IPS-18c (cell line): Measurements from ENCODE around the gene SEMA6C.
"Not testable (repeated sequence)": the region's sequence is repeated elsewhere in the genome, so short reads cannot be mapped to it uniquely, and the experiment has no call there.

Source experiments
- H3K4me3 ChIP-seq: 2 replicates; pipeline ENCODE4 v1.7.0; 2013; ENCODE audit warnings: low read depth, mild to moderate bottlenecking, low read length, moderate library complexity; ENCODE audit not compliant: insufficient read depth
- H3K9me3 ChIP-seq: one replicate; pipeline ENCODE4 v1.6.1; 2013; ENCODE audit warnings: mild to moderate bottlenecking, low read length, moderate library complexity; ENCODE audit not compliant: control insufficient read depth, insufficient read depth

Gene SEMA6C, protein sequence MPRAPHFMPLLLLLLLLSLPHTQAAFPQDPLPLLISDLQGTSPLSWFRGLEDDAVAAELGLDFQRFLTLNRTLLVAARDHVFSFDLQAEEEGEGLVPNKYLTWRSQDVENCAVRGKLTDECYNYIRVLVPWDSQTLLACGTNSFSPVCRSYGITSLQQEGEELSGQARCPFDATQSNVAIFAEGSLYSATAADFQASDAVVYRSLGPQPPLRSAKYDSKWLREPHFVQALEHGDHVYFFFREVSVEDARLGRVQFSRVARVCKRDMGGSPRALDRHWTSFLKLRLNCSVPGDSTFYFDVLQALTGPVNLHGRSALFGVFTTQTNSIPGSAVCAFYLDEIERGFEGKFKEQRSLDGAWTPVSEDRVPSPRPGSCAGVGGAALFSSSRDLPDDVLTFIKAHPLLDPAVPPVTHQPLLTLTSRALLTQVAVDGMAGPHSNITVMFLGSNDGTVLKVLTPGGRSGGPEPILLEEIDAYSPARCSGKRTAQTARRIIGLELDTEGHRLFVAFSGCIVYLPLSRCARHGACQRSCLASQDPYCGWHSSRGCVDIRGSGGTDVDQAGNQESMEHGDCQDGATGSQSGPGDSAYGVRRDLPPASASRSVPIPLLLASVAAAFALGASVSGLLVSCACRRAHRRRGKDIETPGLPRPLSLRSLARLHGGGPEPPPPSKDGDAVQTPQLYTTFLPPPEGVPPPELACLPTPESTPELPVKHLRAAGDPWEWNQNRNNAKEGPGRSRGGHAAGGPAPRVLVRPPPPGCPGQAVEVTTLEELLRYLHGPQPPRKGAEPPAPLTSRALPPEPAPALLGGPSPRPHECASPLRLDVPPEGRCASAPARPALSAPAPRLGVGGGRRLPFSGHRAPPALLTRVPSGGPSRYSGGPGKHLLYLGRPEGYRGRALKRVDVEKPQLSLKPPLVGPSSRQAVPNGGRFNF

DNA sequence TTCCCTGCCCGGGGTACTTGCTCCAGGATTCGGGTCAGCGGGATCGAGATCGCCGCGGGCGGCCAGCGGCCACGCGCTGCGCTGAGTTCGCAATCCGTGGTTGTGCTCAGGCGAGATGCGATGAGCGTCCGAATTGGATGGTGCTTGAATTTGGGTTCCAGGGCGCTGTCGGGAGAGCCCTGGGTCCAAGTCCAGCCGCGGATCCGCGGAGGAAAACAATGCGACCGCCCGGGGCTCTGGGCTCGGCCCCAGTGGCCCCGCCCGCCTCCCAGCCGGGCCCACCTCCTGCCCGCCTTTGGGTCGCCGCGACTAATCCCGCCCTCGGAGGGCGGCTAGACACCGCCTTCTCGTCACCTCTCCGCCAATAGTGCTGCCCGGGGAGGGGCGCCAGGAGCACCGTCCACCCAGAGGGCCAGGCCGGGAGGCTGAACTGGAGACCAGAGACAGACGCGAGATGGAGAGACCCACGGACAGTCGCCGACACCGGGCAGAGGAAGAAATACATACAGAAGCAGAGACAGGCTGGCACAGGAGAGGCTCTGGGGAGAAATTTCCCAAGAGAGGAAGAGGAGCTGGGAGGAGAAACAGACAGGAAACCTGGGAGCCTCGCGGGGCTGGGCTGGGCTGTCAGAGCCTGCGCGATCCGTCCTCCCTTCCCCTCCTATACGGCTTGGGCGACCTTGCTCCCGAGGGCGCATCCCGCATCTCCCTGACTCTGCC lies at the start of gene SEMA6C:
TSS of gene SEMA6C (minus strand) at position 220 of the 720 bp plus-strand sequence. CDS start 4,010 bp downstream, outside the sequence.
- peak within 1 kb of the TSS; percentile 67 for H3K4me3 ChIP-seq

DNA sequence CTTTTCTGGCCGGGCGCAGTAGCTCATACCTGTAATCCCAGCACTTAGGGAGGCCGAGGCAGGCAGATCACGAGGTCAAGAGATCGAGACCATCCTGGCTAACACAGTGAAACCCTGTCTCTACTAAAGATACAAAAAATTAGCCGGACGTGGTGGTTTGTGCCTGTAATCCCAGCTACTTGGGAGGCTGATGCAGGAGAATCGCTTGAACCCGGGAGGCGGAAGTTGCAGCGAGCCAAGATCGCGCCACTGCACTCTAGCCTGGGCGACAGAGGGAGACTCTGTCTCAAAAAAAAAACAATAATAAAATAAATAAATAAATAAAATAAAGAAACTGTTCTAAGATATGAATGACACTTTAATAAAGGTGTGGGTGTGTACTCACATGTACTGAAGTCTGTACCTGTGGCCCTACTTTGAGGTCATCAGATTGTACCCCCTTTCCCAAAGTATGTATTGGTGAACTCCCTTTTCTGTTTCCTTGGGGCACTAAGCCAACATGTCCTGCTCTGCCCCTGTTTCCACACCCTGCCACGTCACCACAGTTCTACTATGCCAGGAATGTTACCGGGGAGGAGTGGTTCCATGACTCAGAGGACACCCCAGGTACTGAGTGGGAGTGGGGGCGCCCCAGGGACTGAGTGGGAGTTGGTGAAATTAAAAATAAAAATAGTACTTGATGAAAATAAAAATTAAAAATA lies 48.6 kb upstream of the SEMA6C start:
- H3K9me3 ChIP-seq, H3K4me3 ChIP-seq: not testable (repeated sequence)

More for the DNA sequence above, at the start of gene SEMA6C:
- no peaks in the 10 kb centered on the region for H3K9me3 ChIP-seq

DNA sequence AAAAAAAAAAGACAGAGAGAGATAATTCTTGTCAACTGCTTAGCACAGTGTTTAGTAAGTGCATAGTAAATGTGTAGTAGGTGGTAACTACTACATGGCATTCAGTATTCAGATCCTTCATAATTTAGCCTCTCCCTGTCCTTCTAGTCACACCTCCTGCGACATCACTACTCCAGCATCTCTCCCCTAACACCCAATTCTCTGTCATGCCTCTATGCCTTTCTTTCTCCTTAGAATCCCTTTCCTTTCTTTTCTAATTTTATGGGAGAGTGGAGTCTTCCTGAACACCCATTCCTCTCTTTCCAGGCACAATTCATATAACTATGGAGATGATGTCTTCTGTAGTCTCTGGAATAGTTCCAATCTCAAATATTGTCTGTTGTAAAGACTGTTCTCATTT lies 47.4 kb upstream of the SEMA6C start:
- peaks cover 2% of the 10 kb centered on the region for H3K9me3 ChIP-seq
- no peak overlapping the region for H3K4me3 ChIP-seq

DNA sequence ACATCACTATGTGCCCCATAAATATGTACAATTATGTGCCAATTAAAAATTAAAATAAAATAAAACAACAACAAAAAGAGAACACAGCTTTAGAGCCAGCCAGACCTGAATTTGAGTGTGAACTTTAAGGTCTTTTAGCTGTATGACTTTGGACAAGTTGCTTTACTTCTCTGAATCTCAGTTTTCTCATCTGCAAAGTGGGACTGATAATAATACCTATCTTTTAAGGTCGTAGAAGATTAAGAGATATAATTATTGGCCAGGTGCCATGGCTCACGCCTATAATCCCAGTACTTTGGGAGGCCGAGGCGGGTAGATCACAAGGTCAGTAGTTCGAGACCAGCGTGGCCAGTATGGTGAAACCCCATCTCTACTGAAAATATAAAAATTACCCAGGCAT lies 46.9 kb upstream of the SEMA6C start:
- H3K9me3 ChIP-seq, result peaks cover 2% of the 10 kb centered on the region
- H3K4me3 ChIP-seq, result no peak overlapping the region

DNA sequence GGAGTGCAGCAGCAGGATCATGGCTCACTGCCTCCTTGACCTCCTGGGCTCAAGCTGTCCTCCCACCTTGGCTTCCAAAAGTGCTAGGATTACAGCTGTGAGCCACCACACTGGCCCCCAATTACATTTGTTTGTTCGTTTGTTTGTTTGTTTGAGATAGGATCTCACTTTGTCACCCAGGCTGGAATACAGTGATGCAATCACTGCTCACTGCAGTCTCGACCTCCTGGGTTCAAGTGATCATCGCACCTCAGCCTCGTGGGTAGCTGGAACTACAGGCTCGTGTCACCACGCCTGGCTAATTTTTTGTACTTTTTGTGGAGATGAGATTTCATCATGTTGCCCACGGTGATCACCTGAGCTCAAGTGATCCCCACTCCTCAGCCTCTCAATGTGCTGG lies 45.6 kb upstream of the SEMA6C start:
- Histone ChIP-seq H3K4me3 (no peak overlapping the region), H3K9me3 (peaks cover 2% of the 10 kb centered on the region)

DNA sequence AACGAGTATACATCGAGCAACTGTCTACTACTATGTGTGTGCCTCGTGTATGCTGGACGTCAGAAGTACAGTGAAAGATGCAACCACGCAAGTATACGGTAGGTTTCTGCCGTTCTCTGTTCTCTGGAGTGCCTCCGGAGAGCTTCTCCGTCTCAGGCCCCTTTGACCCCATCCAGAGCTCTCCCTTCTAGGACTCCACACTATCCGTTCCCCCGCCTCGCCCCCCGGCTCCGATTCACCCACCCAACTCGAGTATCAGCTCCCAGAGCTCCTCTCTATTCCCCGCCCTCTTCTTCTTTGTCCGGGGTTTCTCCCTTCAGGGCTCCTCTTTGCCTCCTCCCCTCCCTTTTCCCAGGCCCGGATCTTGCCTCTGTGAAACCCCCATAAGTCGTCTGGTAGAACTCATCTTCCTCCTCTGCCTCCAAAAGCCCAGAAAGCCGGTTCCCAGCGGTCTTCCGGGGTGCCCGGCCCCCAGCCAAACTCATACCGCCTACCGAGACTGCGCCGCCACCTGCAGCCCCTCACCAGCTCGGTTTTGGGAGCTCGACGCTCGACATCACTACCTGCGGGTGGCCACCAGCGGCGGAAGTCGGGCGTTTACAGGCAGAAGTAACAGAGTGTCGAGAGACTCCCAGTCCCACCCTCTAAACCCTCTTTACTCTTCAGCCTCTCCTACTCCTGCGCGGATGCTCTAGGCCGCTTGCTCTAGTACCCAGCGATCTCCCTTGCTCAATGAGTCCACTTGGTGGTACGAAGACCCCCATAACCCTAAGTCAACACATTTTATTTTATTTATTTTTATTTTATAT lies 43.4 kb upstream of the SEMA6C start, which contains the start of gene VPS72:
TSS of gene VPS72 (minus strand) at position 561 of the 809 bp plus-strand sequence. CDS start at position 485, 76 bp downstream.
- H3K4me3 ChIP-seq, result peak within 1 kb of the TSS; percentile 99
- H3K9me3 ChIP-seq, result peaks cover 2% of the 10 kb centered on the region

DNA sequence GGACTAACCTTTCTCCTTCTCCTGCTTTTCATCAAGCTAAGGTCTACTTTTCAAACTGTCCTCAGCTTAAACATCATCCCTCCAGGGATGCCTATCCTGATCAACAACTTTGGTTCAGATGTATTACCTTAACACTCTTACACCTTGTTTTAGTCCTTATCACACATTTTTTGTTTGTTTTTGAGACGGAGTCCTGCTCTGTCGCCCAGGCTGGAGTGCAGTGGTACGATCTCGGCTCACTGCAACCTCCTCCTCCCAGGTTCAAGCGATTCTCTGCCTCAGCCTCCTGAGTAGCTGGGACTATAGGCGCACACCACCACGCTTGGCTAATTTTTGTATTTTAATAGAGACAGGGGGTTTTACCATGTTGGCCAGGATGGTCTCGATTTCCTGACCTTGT lies 42.2 kb upstream of the SEMA6C start:
- peak overlapping the region; percentile 99 for H3K4me3 ChIP-seq
- not testable (repeated sequence) for H3K9me3 ChIP-seq

DNA sequence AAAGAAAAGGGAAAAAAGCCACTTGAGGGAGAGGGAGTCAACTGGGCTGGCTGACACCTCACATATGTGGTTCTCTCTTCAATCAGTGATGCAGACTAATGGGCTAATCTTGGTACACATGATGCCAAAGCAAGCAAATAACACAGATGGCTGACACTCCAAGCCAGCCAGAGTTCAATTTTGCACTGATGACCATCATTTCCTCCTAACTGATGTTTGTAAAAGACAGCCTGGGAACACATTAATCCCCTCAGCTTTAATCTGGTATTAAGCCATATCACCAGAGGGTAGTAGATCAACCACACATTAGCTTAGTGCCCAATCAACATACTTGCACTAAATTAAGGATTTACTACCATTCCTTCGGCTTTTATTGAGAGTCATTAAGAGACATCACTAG lies 40.8 kb upstream of the SEMA6C start:
- Histone ChIP-seq H3K9me3 (peaks cover 4% of the 10 kb centered on the region), H3K4me3 (no peak overlapping the region)

DNA sequence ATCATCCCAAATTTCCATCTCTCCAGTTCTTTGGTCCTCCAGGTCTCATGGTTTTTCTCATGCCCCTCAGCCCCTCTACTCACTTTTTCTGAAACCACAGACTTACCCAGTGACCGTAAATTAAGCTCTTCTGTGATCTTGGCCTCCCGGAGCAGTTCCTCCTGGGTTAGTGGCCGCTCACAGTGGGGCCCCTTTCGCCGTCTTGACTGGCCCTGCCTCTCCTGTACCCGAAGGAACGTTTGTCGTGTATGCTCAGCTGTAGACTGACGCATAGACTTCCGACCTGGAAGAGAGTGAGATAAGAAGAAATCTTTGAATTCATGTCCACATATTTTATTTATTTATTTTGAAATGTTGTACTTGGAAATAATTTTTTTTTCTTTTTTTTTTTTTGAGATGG lies 37.8 kb upstream of the SEMA6C start:
- Histone ChIP-seq H3K9me3 (peaks cover 4% of the 10 kb centered on the region), H3K4me3 (no peak overlapping the region)

DNA sequence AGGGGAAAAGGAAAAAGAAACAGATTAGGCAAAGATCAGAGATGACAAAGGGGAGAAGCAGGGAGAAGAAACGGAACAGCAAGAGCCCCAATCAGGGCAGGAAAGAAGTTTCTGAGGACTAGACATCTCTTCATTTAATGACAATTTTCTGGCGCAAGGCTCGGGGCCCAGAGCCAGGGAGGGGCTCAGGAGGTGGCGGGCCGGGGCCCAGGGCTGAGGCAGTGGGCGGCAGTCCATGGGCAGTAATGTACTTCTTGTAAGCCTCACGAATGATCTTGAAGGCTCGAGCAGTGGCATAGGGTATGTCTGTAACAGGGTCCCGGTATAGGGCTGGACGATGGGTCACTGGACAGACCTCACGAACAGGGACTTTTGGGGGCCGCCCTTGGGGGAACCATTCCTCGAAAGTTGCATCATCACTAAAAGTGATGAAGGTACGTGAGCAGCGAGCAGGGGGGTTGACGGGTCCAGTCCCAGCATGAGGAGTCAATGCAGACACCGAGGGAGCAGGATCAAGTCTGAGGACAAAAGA lies 30.1 kb upstream of the SEMA6C start:
- Histone ChIP-seq H3K4me3 (no peak overlapping the region), H3K9me3 (no peaks in the 10 kb centered on the region)

DNA sequence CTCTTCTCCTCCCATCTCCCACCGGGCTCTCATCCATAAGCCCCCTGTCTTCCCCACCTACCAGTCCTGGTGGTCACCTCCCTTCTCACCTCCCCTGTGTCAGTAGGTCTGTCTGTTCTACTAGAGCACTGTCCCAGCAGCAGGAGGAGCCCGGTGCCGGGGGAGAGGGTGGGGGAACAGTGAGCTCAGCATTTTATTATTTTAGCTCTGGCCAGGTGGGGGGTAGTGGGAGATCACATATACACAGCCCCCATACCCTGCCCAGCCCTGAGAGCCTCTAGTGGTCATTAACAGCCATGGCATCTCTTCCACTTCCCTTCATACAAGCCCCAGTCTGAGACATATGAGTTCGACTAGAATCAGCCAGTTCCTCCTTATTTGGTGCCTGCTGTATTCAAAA lies 29.4 kb upstream of the SEMA6C start, which contains the start of gene TMOD4:
TSS of gene TMOD4 (minus strand) at position 119 of the 400 bp plus-strand sequence. CDS start 1,106 bp downstream, outside the sequence.
- no peaks in the 10 kb centered on the region for H3K9me3 ChIP-seq

DNA sequence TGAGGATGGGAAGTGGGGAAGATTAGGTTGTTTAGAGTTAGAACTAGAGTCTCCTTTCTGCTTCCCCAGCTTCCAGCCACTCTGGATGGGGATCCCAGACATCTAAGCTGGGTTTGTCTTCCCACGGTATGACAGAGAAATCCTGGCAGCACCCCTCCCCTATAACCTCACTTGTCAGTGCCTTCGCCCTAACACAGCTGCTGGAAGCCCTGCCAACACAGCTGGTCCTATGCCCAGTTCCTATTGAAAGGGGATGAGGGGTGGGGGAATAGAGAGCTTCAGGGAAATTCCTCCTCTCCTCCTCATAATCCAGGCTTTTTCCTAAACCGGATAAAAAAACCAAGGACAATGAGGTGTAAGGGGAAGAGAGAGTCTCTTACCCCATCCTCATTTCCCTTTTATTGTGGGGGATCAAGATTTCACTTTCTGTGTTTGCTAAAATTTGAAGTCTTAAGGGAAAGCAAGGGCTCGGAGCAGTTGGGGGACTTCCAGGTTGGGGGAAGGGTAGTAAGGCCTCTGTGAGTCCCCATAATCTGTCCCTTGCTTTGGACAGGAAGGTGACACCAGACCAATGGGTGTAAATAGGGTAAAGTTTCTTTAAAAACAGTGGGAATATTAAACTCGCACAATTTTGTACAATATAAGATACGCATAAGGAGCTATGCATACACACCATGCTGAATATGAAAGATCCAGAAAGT lies 28.8 kb upstream of the SEMA6C start:
- no peak overlapping the region for H3K4me3 ChIP-seq
- no peaks in the 10 kb centered on the region for H3K9me3 ChIP-seq

More for the DNA sequence above, 29.4 kb upstream of the SEMA6C start, which contains the start of gene TMOD4:
- no peak within 1 kb of the TSS for H3K4me3 ChIP-seq

DNA sequence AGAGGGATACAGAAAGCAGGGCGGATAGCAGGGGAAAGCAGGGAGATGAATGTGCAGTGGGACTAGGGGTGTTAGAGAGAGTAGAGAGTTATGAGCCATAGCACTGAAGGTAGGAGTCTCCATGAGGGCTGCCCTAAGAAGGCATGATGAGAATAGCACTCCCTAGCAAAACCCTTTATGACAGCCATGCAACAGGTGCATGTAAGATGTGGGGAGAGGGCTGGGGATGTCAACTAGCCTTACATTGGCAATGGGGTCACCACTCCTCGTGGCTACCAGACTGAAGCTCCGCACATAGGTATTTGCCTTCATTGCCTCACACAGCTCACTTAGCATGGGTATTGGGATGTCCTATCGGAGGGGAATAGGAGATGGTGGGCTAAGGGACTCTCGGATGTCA lies 24.8 kb upstream of the SEMA6C start:
- no peak overlapping the region for H3K4me3 ChIP-seq
- H3K9me3 ChIP-seq, result no peaks in the 10 kb centered on the region

DNA sequence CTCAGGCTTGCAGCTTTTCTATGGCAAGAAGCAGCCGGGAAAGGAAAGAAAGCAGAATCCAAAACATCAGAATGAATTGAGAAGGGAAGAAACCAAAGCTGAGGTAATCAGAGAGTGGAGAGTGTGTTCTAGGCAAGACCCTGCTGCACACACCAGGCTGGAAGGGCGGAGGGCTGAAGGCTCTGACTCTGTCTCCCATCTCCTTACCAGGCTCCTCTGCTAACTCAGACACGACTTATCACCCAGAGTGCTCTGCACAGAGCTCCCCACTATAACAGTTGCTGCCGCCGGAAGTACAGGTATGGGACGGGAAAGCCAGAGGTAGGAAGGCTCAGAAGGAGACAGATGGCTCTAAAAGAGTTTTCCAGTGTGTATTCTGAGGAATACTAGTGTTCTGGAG lies 20.7 kb upstream of the SEMA6C start:
- H3K4me3 ChIP-seq, result peak overlapping the region; percentile 94; the same call in 1 of the 2 replicates
- H3K9me3 ChIP-seq, result no peaks in the 10 kb centered on the region

DNA sequence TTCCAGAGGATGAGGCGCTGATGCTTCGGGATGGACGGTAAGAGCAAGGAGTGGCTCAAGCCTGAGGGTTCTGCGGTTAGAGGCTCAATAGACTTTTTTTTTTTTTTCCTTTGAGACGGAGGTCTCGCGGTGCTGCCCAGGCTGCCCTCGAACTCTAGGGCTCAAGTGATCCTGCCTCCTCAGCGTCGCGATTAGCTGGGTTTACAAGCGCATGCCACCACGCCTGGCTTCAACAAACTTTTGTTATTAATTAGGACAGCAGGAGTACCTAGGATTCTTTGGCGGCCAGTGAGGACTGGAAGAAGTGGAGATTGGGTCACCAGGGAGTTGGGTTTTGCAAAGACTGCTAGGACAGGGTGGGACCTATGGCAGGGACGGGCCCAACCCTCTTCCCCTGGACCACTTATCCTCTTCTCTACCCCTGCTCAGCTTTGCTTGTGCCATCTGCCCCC lies 20.1 kb upstream of the SEMA6C start:
- Histone ChIP-seq H3K4me3 (peak overlapping the region; percentile 94), H3K9me3 (no peaks in the 10 kb centered on the region)
